Left cardiac atrium (tissue), 4 donors: Measurements from ENCODE around the gene RAC2. TPM values are rescaled to one million over a fixed set of nuclear protein-coding genes. Genes with fewer than 3 reads are reported as not detected.

ENCODE experiments used
- ATAC-seq, 2 donors: fragments of 200-7000 bp; cut with Tn5 transposase; one replicate each; pipeline ENCODE4 v1.9.1; 2020; ENCODE audit warnings: mild to moderate bottlenecking in 2 of 2, moderate library complexity in 2 of 2
- DNase-seq: peaks from one replicate; pipeline ENCODE4 v3.0.0-alpha.2; 2020
- intact Hi-C, 2 donors: fragments of 100-400 bp; cut with DNase I; formaldehyde crosslinking; loops; one replicate each; pipeline versions ENCODE4 v1.14.1 to v1.15.1; 2022 to 2023
- total RNA-seq, 2 donors: library from RNA; stranded (reverse); fragmentation: NEBNext Ultra II Directional; extraction: Animal tissue kit (Norgen Biotek cat#: 25700); gene quantifications; one replicate each; pipeline ENCODE4 v1.2.1, GENCODE V29; 2021
- donor health status: DM: no; HTN: yes; CAD: no.
- donor health status: DM: no; HTN: yes; CAD: no; lungs with severe emphysema.
- donor health status: DM: yes; HTN: yes; CAD: no.
- donor health status: Dilated cardiomyopathy.

RAC2 gene
- total RNA-seq, 2 donors from 2014 or later: 6.4 to 12.5 TPM

DNA sequence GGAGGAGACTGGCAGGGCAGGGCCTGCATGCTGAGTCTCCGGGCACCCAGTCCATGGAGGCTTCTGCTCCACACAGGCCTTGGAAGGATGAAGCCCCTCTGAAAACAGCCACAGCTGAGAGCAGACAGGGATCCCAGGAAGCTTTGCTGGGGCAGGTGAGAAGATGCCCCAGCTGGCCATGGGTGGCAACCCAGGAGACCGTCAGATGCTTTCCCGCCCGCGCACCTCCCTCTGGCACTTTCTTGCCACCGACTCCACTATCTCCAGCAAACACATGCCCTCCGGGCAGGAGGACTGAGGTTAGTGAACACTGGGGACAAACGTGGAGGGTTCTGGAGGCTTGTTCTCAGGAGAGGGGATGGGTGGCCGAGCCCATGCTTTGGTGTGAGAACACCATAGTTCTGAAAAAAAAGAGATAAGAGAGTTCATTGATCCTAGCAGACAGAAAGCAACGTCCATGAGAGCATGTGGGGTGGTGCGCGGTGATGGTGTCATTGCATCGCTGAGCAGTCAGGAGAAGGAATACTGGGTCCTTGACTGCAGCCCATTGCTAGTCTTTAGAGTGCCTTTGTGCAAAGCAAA lies 58.3 kb downstream of the RAC2 start:
- ATAC-seq (no peak), DNase-seq (peak; percentile 9)
- intact Hi-C loops: no loop called here

DNA sequence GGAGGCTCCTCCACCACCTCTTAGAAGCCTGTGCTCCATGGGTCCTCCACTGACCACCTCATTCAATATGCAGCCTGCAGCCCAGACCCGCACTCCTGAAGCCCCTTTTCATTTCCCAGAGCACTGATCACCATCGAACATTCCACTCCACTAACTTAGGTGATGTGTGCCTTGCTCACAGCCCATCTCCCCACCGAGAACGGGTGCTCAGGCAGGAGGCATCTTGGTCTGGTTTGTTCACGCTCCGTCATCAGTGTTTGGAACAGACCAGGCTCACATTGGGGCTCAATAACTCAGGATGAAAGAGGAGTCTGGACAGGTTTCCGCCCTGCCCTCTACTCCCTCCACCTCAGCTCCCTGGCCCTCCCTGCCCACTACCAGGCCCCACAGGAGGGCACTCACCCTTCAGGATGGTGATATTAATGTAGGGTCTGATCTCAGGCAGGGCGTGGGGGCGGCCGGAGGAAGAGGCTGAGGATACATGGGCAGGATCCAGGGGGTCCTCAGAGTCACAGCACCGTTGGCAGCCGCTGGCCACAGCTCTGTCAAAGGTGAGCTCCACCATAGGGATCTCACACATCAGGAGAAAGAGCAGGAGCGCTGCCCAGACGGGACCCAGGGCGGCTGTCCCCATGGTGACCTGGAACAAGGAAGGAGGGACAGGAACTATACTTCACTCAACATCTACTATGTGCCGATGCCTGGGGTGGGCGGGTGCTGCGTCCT lies 59.1 kb downstream of the RAC2 start:
- intact Hi-C loops: no loop called here
- ATAC-seq (no peak), DNase-seq (peak; percentile 14)

DNA sequence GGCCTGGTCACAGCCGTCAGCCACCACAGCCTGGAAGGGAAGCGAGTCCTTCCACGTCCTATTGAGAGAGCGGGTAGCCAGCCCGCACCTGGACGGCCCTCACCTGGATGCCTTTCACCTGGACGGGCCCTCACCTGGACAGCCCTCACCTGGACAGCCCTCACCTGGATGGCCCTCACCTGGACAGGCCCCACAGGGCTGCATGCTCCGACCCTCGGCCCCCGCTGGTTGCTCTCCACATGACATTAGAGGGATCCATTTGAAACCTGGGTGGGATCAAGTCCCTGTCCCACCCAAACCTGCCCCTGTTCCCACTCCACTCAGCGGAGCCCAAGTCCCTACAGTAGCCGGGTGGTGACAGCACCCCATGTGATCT lies 59.7 kb downstream of the RAC2 start:
- peak; percentile 12 for DNase-seq
- intact Hi-C loops: no loop called here
- ATAC-seq: no peak

DNA sequence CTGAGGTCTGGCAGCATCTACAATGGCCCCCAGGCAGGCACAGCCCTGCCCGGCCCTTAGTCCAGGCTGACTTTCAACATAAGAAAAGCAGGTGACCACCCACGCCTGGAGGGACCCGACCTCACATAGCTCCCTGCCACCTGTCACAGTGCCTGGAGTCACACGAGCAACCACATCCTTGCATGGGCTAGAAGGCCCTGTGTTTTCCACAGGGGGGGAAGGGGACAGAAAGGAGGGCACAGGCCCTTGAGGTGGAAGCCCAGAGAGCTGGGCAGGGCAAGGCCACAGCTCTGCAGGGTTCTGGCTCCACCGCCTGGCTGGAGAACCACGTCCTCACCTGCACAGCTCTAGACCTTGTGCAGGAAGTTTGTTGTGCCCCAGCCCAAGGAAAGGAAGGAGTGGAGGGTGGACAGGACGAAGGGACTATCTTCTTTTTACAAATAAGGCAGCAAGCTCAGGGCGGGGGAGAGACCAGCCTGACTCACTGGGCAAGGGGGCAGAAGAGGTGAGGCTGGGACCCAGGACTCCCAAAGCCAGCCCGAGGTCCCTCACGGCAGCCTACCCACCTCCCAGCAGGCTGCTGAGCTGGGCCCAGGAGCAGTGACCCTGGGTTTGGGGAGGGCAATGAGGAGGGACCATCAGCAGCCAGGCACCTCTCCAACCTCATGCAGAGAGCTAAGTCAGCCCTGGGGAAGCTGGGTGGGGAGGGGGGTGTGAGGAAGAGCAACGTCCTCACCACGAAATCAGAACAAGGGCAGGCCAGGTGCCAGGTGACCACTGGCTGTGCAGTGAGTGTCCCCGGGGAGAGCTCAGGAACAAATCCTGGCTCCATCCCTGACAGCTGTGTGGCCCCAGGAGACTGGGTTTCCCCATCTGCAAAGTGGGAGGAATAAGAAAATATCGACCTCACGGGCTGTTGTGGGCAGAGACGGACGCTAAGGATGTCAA lies 60.4 kb downstream of the RAC2 start:
- ATAC-seq (no peak), DNase-seq (peak; percentile 13)

DNA sequence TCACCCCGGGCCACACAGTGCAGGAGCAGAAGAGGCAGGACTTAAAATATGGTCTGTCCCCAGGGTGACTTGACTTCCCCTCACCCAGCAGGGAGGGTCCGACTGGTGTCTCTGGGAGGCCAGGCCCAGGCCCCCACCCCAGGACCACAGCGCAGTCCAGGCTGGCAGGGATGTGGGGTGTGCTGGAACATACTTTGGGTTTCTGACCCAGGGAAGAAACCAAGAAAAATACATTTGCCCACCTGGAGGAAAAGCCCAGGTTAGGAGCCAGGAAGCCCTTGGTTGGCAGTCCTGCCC lies 61.2 kb downstream of the RAC2 start:
- ATAC-seq (no peak), DNase-seq (peak; percentile 7)
- intact Hi-C loops: no loop called here

More for the DNA sequence above, 60.4 kb downstream of the RAC2 start:
- intact Hi-C loops: no loop called here

DNA sequence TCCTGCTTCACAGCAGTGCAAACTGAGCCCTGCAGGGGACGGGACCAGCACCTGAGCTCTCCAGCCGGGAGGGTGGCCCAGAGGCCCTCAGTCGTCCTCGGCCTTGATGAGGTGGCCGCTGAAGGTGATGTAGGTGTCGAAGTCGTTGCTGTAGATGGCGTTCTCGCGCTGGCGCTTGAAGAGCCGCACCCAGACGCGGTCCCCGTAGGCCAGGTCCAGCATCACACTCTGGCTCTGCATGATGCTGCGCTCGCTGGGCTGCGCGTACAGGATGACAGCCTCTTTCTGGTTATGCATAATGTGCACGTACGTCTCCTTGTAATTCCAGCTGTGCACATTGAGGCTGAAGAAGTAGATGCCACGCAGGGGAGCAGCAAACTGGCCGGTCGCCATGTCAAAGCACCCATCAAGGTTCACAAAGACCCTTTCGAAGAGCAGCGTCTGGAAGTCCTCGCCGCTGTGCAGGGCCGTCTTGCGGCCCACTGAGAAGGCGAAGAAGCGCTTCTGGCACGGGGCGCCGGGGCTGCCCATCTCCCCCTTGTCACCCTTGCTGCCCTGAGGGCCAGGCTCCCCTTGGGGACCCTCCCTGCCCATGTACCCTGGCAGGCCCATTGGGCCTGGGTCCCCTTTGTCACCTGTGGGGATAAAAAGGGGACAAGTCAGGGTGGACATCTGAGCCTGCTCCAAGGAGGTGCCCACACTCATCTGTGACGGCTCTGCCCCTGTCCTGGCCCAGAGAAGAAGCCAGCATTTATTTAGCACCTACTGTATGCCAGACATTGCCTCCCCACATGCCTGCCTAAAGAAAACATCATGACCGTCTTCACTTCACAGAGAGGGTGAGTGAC lies 61.7 kb downstream of the RAC2 start:
- no peak for ATAC-seq
- peak; percentile 8 for DNase-seq
- intact Hi-C loops: no loop called here

DNA sequence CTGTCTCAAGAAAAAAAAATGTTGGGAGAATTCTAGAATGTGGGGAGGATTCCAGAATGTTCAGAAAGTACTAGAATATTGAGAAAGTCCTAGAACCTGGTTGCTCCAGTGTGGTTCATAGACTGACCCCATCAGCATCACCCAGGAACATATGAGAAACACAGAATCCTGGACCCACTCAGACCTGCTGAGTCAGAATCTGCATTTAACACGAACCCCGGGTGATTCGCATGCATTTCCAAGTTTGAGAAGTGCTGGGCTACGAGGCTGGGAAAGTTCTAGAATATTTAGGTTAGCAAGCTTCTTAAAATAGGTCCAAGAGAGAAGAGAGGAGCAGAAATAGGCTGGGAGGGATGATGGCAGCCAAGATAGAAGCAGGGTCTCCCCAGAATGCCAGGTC lies 62.4 kb downstream of the RAC2 start:
- DNase-seq: peak; percentile 6
- intact Hi-C loops: no loop called here
- ATAC-seq: no peak

DNA sequence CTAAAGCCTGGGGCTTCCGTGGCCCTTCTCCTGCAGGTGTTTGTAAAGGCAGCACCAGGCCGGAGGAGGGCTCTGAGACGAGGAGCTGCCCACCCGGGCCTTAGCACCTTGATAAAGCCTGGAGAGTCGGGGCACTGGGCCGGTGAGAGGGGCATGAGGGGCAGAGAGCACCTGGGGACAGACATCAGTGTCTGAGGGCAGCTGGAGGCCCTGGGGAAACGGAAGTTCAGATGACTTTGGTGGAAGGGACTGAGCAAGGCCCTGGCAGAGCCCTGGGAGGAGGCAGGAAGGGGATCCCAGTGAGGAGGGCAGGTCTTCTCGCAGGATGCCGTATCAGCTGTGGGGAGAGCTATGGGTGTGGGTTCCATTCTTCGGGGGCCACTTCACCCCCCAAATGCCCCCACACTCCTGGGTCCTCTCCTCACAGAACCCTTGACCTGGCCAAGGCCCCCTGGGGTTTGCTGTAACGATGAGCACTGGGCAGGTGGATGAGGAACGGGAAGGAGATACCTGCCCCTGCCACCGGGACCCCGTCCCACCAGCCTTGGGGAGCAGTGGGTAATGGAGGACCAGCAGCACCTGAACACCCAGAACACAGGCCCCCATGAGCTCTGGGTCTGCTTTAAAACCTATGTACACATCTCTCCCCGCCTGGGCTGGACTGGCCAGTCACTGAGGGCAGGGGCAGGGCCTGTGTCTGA lies 63.4 kb downstream of the RAC2 start:
- intact Hi-C loops: no loop called here
- ATAC-seq (no peak), DNase-seq (peak; percentile 20)

DNA sequence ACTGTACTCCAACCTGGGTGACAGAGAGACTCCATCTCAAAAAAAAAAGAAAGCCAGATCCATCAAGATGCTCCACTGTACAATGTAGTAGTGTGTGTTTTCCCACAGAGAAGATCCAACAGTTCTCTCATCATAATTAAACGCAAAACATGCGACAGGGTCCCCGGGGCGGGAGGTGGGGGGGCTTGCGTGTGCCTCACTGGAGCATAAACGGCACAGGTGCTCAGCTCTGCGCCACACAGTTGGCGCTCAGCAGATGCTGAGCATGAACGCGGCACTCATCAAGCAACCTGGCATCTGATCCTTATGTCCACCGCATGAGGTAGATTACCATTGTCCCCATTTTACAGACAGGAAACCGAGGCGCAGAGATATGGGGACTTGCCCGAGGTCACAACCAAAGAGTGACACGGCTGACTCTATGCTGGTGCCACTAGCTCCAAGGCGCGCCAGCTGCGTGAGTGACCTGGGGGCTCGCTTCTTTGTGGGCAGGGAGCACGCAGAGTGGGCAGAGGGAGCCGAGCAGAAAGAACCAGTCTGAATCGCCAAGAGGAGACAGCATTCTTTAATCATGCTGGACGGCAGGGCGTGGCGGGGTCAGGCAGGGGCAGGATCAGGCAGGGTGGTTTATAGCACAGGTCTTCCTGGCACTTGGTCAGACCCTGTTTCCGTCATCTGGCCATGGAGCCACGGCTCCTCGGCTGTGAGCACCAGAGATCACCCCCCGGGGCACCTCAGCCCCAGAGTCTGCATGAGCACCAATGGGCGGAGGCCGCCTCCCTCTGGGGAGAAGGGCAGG lies 64.2 kb downstream of the RAC2 start:
- DNase-seq (peak; percentile 30), ATAC-seq (no peak)
- intact Hi-C loops: no loop called here

DNA sequence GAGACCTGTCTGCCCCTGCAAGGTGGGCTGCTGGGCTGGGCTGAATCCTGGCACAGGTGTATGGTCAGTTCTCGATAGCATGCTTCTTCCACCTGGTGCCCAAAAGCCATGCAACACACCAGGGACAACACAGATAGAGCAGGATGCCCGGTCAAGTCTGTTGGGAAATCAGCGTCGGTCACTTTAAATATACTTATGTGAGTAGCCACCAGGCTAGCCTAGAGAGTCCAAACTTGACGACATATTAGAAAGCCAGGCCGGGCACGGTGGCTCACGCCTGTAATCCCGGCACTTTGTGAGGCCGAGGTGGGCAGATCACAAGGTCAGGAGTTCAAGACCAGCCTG lies 65.0 kb downstream of the RAC2 start:
- intact Hi-C loops: no loop called here

DNA sequence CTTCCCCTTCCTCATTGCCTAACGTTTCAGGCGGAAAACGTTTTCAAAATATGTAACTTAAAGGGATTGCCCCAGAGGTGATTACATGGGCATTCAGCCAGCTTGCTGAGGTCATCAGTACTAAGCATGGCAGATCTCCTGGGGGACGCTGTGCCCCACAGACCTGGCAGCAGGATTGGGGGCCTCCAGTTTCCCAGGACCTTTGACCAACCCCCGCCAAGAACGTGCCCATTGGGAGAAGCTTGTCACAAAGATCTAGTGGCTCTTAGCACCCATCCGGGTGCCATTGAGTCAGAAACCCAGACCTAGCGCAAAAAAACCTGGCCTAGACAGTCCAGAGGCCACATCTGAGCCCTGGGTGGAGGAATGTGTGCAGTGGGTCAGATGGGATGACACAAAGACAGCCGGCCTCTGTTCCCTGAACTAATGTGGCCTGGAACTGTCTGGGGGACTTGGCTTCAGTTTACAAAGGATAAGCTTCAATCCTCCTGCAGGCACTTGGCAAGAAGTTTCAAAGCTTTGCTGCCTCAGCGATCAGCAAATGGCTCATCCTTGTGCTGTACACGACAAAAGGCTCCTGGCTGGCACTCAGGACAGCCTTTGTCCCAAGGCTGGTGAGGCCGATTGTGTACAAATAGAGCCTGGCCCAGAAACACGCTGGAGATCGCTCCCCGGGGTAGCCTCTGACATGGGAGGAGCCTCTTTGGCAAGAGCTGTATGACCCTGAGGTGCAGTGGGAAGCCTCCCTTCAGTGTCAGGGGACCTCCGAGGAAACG lies 65.5 kb downstream of the RAC2 start:
- intact Hi-C loops: no loop called here
- ATAC-seq (peak; percentile 24 to 41), DNase-seq (peak; percentile 34)

More for the DNA sequence above, 65.0 kb downstream of the RAC2 start:
- ATAC-seq (no peak), DNase-seq (peak; percentile 11)

DNA sequence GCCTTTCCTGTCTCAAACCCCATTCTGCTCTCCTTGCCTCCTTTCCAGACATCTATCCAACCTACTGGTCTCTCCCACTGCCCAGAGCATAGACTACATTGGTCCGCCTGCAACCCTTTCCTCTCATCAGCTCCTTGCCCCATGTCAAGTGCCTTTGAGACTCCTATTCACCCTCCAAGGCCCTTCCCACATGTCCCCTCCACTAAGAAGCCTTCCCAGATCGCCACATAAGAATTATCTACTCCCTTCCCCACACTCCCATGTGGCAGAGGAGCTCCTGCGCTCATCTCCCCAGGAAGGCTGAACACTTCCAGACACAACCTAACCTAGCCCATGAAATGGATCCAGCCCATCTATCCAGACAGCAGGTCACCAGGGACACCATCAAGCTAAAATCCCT lies 66.3 kb downstream of the RAC2 start:
- intact Hi-C loops: no loop called here
- DNase-seq: no peak

DNA sequence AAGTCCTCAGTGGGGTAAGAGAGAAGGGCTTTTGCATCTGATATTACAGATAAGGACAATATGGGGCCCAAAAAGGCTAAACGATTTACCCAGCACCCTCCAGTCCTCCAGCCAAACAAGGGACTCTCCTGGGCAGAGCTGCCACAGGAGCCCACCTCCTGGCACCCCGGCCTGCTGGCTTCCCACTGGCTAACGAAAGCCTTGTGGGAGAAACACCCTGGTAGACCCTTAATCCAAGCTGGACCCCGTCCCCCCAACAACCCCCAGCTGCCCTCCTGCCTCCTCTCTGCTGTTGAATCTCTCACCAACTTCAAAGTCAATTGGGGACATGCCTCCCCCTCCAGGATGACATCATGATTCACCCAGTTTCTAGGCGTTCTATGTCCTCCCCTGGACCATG lies 66.8 kb downstream of the RAC2 start:
- ATAC-seq (no peak), DNase-seq (no peak)
- intact Hi-C loops: no loop called here

More for the DNA sequence above, 66.3 kb downstream of the RAC2 start:
- no peak for ATAC-seq

DNA sequence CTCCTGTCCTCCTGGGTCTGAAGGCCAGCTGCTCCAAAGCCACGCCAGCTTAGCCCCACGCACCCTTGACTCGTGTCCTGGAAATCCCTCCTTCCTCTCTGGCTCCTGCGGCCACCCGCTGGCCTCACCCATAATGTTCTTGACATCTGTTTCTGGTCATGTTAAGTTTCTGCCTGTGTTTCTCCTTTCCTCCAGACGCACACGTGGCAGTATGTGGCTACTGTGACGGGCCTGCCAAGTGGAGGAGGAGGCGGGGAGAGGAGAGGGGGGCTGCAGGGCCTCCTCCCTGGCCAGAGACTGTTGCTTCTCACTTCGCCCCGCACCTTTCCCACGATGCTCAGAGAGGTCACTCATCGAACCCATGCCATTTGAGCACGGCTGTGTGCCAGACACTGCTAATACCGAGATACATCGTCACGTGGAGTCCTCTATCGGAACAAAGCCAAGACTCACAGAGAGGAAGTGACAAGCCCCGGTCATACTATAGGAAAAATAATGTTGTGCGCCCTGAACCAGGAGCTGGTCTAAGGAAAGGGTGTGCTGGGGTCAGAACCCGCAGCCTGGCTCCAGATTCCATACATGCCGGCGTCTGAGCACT lies 67.5 kb downstream of the RAC2 start:
- ATAC-seq (peak; percentile 78 to 86), DNase-seq (peak; percentile 70)
- intact Hi-C loops: no loop called here

DNA sequence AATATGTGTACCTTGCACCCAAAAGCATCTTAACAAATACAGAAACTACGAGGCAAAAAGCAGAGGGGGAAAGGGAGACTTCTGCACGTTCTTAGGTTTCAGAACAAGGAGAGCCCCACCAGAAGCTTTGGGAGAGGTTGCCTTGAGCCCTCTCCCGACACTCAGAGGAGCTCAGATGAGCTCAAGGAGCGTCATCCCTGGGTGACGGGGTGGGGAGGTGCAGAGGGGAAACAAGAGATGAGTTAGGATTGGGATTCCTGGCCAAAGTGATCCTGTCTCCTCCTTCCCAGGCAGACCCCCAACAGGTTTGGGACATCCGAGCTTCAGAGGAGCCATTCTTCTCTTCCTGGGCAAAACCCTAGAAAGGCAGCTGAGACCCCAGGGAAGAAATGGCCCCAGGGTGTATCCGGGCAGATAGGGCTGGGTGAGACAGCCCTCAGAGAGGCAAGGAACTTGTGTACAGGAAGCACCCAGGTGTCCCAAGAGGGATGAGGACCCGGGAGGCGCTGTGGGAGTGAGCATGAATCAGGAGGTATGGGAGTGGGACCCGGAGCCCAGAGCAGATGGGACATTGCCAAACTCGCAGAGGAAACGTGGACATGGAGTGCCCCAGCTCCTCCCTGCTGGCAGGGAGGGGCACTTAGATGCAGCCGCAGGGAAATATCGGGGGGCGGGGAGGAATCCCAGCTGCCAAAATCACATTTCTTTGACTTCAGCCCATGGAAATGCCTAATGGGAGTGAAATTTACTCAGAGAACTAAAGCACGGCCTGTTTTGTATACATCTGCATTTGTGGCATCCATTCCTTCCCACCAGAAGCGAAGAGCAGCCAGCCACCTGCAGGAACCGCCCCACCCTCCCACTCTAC lies 68.4 kb downstream of the RAC2 start:
- peak in 1 of 2 donors; percentile 3 for ATAC-seq
- intact Hi-C loops: no loop called here

More for the DNA sequence above, 68.4 kb downstream of the RAC2 start:
- DNase-seq: no peak
